Measurements from ENCODE around the gene DNAH14.

DNAH14 gene

DNA sequence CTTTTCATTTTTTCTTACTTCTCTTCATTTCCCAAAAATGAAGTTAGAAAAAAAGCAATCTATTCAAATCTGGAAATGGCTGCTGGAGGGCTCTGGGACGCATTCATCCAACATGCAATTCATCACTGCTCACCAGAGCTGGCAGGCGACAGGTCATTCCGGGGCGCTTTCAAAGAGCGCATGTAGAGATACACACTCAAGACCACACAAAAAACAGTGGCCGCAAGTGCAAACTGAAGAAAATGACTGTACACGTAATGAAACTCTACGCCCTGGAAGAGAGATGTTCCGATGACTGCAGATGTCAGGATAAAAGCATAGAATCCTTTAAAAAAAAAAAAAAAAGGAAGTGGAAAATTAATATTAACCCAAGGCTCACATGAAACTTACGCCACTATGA lies 482.8 kb downstream of the DNAH14 start:
- TF ChIP-seq, protein P1, sequence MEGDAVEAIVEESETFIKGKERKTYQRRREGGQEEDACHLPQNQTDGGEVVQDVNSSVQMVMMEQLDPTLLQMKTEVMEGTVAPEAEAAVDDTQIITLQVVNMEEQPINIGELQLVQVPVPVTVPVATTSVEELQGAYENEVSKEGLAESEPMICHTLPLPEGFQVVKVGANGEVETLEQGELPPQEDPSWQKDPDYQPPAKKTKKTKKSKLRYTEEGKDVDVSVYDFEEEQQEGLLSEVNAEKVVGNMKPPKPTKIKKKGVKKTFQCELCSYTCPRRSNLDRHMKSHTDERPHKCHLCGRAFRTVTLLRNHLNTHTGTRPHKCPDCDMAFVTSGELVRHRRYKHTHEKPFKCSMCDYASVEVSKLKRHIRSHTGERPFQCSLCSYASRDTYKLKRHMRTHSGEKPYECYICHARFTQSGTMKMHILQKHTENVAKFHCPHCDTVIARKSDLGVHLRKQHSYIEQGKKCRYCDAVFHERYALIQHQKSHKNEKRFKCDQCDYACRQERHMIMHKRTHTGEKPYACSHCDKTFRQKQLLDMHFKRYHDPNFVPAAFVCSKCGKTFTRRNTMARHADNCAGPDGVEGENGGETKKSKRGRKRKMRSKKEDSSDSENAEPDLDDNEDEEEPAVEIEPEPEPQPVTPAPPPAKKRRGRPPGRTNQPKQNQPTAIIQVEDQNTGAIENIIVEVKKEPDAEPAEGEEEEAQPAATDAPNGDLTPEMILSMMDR (IDR thresholded peaks at IDR 0.05; ENCODE audit: insufficient read depth, low read length, poor library complexity, severe bottlenecking) = no peak
- Histone ChIP-seq H3K27me3 (replicated peaks; ENCODE audit: control insufficient read depth, insufficient read depth, low read length) (no peaks in the 10 kb centered on the region), H3K36me3 (ENCODE audit: control insufficient read depth, insufficient read depth, low read length) (peaks cover 14% of the 10 kb centered on the region), H3K4me3 (replicated peaks; ENCODE audit: low read depth, low read length) (no peak overlapping the region)
- no peak for DNase-seq (ENCODE audit: extremely low read depth, insufficient read length)

GRCh38 chr1:225412803-225413351 lies 483.4 kb downstream of the DNAH14 start:
- no peak for DNase-seq (ENCODE audit: extremely low read depth, insufficient read length)
- TF ChIP-seq, protein P1 (IDR thresholded peaks at IDR 0.05; ENCODE audit: insufficient read depth, low read length, poor library complexity, severe bottlenecking) = no peak
- Histone ChIP-seq H3K27me3 (replicated peaks; ENCODE audit: control insufficient read depth, insufficient read depth, low read length) (no peaks in the 10 kb centered on the region), H3K4me3 (replicated peaks; ENCODE audit: low read depth, low read length) (no peak overlapping the region), H3K36me3 (ENCODE audit: control insufficient read depth, insufficient read depth, low read length) (peaks cover 14% of the 10 kb centered on the region)

GRCh38 chr1:225413708-225414375 lies 484.4 kb downstream of the DNAH14 start:
- peaks cover 15% of the 10 kb centered on the region for H3K36me3 ChIP-seq (ENCODE audit: control insufficient read depth, insufficient read depth, low read length)
- DNase-seq (ENCODE audit: extremely low read depth, insufficient read length) = no peak
- TF ChIP-seq, protein P1 (IDR thresholded peaks at IDR 0.05; ENCODE audit: insufficient read depth, low read length, poor library complexity, severe bottlenecking) = no peak
- H3K4me3 ChIP-seq (replicated peaks; ENCODE audit: low read depth, low read length) = no peak overlapping the region
- H3K27me3 ChIP-seq (replicated peaks; ENCODE audit: control insufficient read depth, insufficient read depth, low read length) = no peaks in the 10 kb centered on the region

DNA sequence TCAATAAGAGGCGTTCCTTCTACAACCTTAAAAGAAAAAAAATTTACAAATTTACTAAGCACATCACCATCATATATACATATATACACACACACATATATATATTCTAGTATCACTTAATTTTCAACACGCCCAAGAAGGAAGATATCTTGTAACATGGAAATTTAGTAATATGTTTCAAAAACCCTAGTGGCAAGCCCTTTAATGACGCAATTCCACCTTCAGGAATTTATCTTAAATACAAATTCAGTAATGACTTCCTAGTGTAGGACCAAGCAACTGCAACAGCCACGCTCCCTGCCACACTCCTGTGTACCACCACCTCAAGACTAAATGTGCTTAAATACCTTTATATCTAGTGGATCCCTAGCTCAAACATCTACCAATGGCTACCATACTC lies 485.8 kb downstream of the DNAH14 start:
- Histone ChIP-seq H3K27me3 (replicated peaks; ENCODE audit: control insufficient read depth, insufficient read depth, low read length) (no peaks in the 10 kb centered on the region), H3K4me3 (replicated peaks; ENCODE audit: low read depth, low read length) (no peak overlapping the region), H3K36me3 (ENCODE audit: control insufficient read depth, insufficient read depth, low read length) (peaks cover 12% of the 10 kb centered on the region)
- no peak for DNase-seq (ENCODE audit: extremely low read depth, insufficient read length)
- TF ChIP-seq, protein P1 (IDR thresholded peaks at IDR 0.05; ENCODE audit: insufficient read depth, low read length, poor library complexity, severe bottlenecking) = no peak

DNA sequence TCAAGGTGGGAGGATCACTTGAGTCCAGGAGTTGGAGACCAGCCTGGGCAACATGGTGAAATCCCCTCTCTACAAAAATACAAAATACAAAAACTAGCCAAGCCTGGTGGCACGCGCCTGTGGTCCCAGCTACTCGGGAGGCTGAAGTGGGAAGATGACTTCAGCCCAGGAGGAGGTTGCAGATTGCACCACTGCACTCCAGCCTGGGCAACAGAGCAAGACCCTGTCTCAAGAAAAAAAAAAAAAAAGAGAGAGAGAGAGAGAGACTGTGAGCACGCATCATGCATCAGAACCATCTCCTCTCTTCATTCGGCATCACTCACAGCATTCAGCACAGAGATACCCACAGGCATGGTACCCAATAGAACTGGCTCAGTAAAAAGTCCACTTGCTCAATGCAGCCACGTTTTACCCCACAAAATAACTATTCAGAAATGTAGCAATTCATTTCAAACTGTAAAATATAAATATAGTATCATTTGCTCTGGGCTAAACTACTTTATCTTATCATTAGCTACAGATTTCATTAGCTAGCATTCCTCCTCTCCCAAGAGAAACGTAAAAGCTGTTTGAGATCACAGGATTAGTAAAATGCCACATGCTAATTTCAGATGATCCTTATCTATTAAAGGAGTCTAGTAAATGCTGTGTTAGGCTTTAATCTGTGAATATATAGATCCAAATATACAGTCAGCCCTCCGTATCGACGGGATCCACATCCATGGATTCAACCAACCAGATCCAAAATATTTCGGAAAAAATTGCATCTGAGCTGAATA lies 486.7 kb downstream of the DNAH14 start:
- TF ChIP-seq, protein P1 (IDR thresholded peaks at IDR 0.05; ENCODE audit: insufficient read depth, low read length, poor library complexity, severe bottlenecking) = no peak
- no peak overlapping the region for H3K4me3 ChIP-seq (replicated peaks; ENCODE audit: low read depth, low read length)
- DNase-seq (ENCODE audit: extremely low read depth, insufficient read length) = no peak
- H3K27me3 ChIP-seq (replicated peaks; ENCODE audit: control insufficient read depth, insufficient read depth, low read length) = no peaks in the 10 kb centered on the region
- peaks cover 12% of the 10 kb centered on the region for H3K36me3 ChIP-seq (ENCODE audit: control insufficient read depth, insufficient read depth, low read length)
